Amygdala (tissue), 56 donors: ENCODE data around the gene SHD.
"Not testable (repeated sequence)": the region's sequence is repeated elsewhere in the genome, so short reads cannot be mapped to it uniquely, and the experiment has no call there.

Experiments
- DNase-seq, 56 donors: peaks; one replicate each; lab custom pipeline; 2025; lab: John Stamatoyannopoulos, UW

SHD gene

GRCh38 chr19:4322942-4323665 lies 44.0 kb downstream of the SHD start:
- DNase-seq: no peak

GRCh38 chr19:4323692-4324091 lies 44.6 kb downstream of the SHD start:
- DNase-seq: no peak

GRCh38 chr19:4324228-4324627 lies 45.2 kb downstream of the SHD start:
- DNase-seq: no peak

GRCh38 chr19:4326215-4326836 lies 47.3 kb downstream of the SHD start:
- no peak for DNase-seq

- DNase-seq: peak in 1 of 56 donors; percentile 44
Observed at GRCh38 chr19:4326837-4327251, 47.8 kb downstream of the SHD start.

- DNase-seq: peak in 39 of 56 donors; percentile 6 to 94 (median 48)
Observed at GRCh38 chr19:4327252-4327876, 48.3 kb downstream of the SHD start.

GRCh38 chr19:4327877-4328242 lies 48.8 kb downstream of the SHD start:
- DNase-seq: no peak

GRCh38 chr19:4328243-4328990 lies 49.4 kb downstream of the SHD start:
- DNase-seq: peak; percentile 72 to 100 (median 95)

GRCh38 chr19:4328991-4329681 lies 50.1 kb downstream of the SHD start:
- DNase-seq: not testable (repeated sequence)

- no peak for DNase-seq
Observed at GRCh38 chr19:4329858-4330257, 50.8 kb downstream of the SHD start.

GRCh38 chr19:4334929-4335570 lies 56.0 kb downstream of the SHD start:
- no peak for DNase-seq

GRCh38 chr19:4337906-4338440 lies 58.9 kb downstream of the SHD start:
- DNase-seq: no peak

- no peak for DNase-seq
Observed at GRCh38 chr19:4338441-4339355, 59.6 kb downstream of the SHD start, which contains the start of gene STAP2. TSS of gene STAP2 (minus strand) at chr19:4338827. CDS start at chr19:4338753, 74 bp downstream.
